Liver (tissue), 9 donors: ENCODE data around the gene FLNC. TPM values are rescaled to one million over a fixed set of nuclear protein-coding genes. Genes with fewer than 3 reads are reported as not detected.

ENCODE experiments used
- DNase-seq: peaks from one replicate; pipeline ENCODE4 v3.0.0-alpha.2; 2017; ENCODE audit warnings: low spot score
- H3K27ac ChIP-seq, 2 donors: one replicate each; pipeline ENCODE4 v1.7.0; 2013; ENCODE audit warnings: inconsistent platforms in 2 of 2, low read length in 2 of 2, control low read depth in 1 of 2, low read depth in 1 of 2, mild to moderate bottlenecking in 1 of 2
- H3K27me3 ChIP-seq, 4 donors: one replicate each; pipeline versions ENCODE4 v1.6.1 to v1.7.0; 2013; ENCODE audit warnings: low read length in 3 of 4, inconsistent platforms in 1 of 4, mild to moderate bottlenecking in 1 of 4, moderate library complexity in 1 of 4; ENCODE audit not compliant: control insufficient read depth in 4 of 4, insufficient read depth in 4 of 4
- H3K36me3 ChIP-seq, 4 donors: one replicate each; pipeline versions ENCODE4 v1.6.1 to v1.7.0; 2013; ENCODE audit warnings: low read length in 3 of 4, mild to moderate bottlenecking in 3 of 4, low read depth in 1 of 4, moderate library complexity in 1 of 4; ENCODE audit not compliant: control insufficient read depth in 4 of 4, insufficient read depth in 3 of 4
- H3K4me1 ChIP-seq, 4 donors: one replicate each; pipeline versions ENCODE4 v1.6.1 to v1.7.0; 2013; ENCODE audit warnings: low read length in 3 of 4, mild to moderate bottlenecking in 3 of 4, moderate library complexity in 1 of 4; ENCODE audit not compliant: control insufficient read depth in 4 of 4, insufficient read depth in 4 of 4
- H3K4me3 ChIP-seq, 3 donors: one replicate each; pipeline versions ENCODE4 v1.6.1 to v1.7.0; 2013; ENCODE audit warnings: low read length in 3 of 3, control low read depth in 1 of 3, low read depth in 1 of 3, mild to moderate bottlenecking in 1 of 3
- H3K9ac ChIP-seq, 2 donors: one replicate each; pipeline ENCODE4 v1.7.0; 2013; ENCODE audit warnings: low read length in 2 of 2, mild to moderate bottlenecking in 2 of 2, moderate library complexity in 2 of 2, control low read depth in 1 of 2, low read depth in 1 of 2
- H3K9me3 ChIP-seq, 4 donors: one replicate each; pipeline versions ENCODE4 v1.6.1 to v1.7.0; 2013; ENCODE audit warnings: low read length in 3 of 4; ENCODE audit not compliant: control insufficient read depth in 4 of 4
- ATF3 ChIP-seq: IDR thresholded peaks from 2 replicates; pipeline ENCODE4 v1.6.1; 2016; ENCODE audit warnings: antibody characterized with exemption
- CTCF ChIP-seq: fragments of 150-350 bp; IDR thresholded peaks from 2 replicates; pipeline ENCODE4 v1.5.1; 2017; ENCODE audit warnings: improper control_type of control experiment, low read depth, low read length; ENCODE audit not compliant: missing input control
- EGR1 ChIP-seq, 2 donors: IDR thresholded peaks; 2 replicates each; pipeline ENCODE4 v1.6.1; 2016 to 2018; ENCODE audit warnings: antibody characterized with exemption in 2 of 2, low read depth in 2 of 2
- FOXA1 ChIP-seq: IDR thresholded peaks from 2 replicates; pipeline ENCODE4 v1.6.1; 2016; ENCODE audit warnings: antibody characterized with exemption
- FOXA2 ChIP-seq: IDR thresholded peaks from 2 replicates; pipeline ENCODE4 v1.6.1; 2016; ENCODE audit warnings: antibody characterized with exemption
- GABPA ChIP-seq, 2 donors: IDR thresholded peaks in 1 of 2; conservative IDR thresholded peaks in 1 of 2; 2 replicates each; pipeline ENCODE4 v1.6.1; 2016; ENCODE audit warnings: antibody characterized with exemption in 2 of 2, mild to moderate bottlenecking in 1 of 2, moderate library complexity in 1 of 2
- HNF4A ChIP-seq, 2 donors: conservative IDR thresholded peaks; 2 replicates each; pipeline ENCODE4 v1.6.1; 2016; ENCODE audit warnings: antibody characterized with exemption in 2 of 2, mild to moderate bottlenecking in 2 of 2
- HNF4G ChIP-seq: IDR thresholded peaks from 2 replicates; pipeline ENCODE4 v1.6.1; 2016; ENCODE audit warnings: antibody characterized with exemption
- JUND ChIP-seq, 2 donors: IDR thresholded peaks; 2 replicates each; pipeline ENCODE4 v1.6.1; 2016; ENCODE audit warnings: antibody characterized with exemption in 2 of 2
- MAX ChIP-seq: IDR thresholded peaks from 2 replicates; pipeline ENCODE4 v1.6.1; 2016; ENCODE audit warnings: antibody characterized with exemption
- NR2F2 ChIP-seq: IDR thresholded peaks from 2 replicates; pipeline ENCODE4 v1.6.1; 2016; ENCODE audit warnings: antibody characterized with exemption
- RAD21 ChIP-seq, 2 donors: IDR thresholded peaks; 2 replicates each; pipeline ENCODE4 v1.6.1; 2016; ENCODE audit warnings: antibody characterized with exemption in 2 of 2, mild to moderate bottlenecking in 2 of 2
- RXRA ChIP-seq, 2 donors: IDR thresholded peaks; 2 replicates each; pipeline ENCODE4 v1.6.1; 2017 to 2018; ENCODE audit warnings: antibody characterized with exemption in 2 of 2, mild to moderate bottlenecking in 1 of 2
- SP1 ChIP-seq: IDR thresholded peaks from 2 replicates; pipeline ENCODE4 v1.6.1; 2018; ENCODE audit warnings: antibody characterized with exemption, mild to moderate bottlenecking
- TAF1 ChIP-seq: conservative IDR thresholded peaks from 2 replicates; pipeline ENCODE4 v1.6.1; 2016; ENCODE audit warnings: antibody characterized with exemption, mild to moderate bottlenecking
- YY1 ChIP-seq: IDR thresholded peaks from 2 replicates; pipeline ENCODE4 v1.6.1; 2016; ENCODE audit warnings: antibody characterized with exemption, mild to moderate bottlenecking
- ZBTB33 ChIP-seq: IDR thresholded peaks from 2 replicates; pipeline ENCODE4 v1.6.1; 2016; ENCODE audit warnings: antibody characterized with exemption
- WGBS: extraction: QIAGEN DNeasy Blood & Tissue Kit; methylation state at CpG from one replicate; pipeline ENCODE4 v1.1.7; 2013; 5-methylcytosine and 5-hydroxymethylcytosine counted together
- polyA plus RNA-seq, 2 donors: library from polyadenylated mRNA; stranded (reverse) in 1 of 2; unstranded in 1 of 2; fragments of 200-250 nt in 1 of 2; fragments of >200 nt in 1 of 2; fragmentation: Nextera tagmentation in 1 of 2; extraction: Ambion mirVana in 1 of 2; gene quantifications; one replicate each; pipeline versions ENCODE4 v1.2.1 to v1.2.3, GENCODE V29; 2013 to 2015
- total RNA-seq, 2 donors: library from RNA; depleted of rRNA; stranded (reverse); fragments of >200 nt; gene quantifications; one replicate each; pipeline ENCODE4 v1.2.3, GENCODE V29; 2014
- donor health status: healthy.
- donor health status: healthy.
- donor health status: healthy.
- donor health status: healthy.
- donor health status: healthy.

Gene FLNC
- total and polyA plus RNA-seq, 4 donors = 0.03 to 2.3 (median 0.53) TPM

GRCh38 chr7:128892521-128893250 lies 62.5 kb downstream of the FLNC start:
- DNase-seq = no peak
- TF ChIP-seq FOXA1 (no peak), YY1 (no peak), HNF4G (no peak), ATF3 (no peak), GABPA (IDR thresholded peaks at IDR 0.05 in 1 of 2, conservative IDR thresholded peaks at IDR 0.05 in 1 of 2) (no peak), RXRA (IDR thresholded peaks at IDR 0.05) (no peak), CTCF (no peak), JUND (IDR thresholded peaks at IDR 0.05) (no peak), SP1 (no peak), MAX (no peak), FOXA2 (no peak), NR2F2 (no peak), RAD21 (IDR thresholded peaks at IDR 0.05) (no peak), EGR1 (IDR thresholded peaks at IDR 0.05; ENCODE audit: low read depth in 2 of 2) (no peak)
- H3K9ac ChIP-seq = no peak overlapping the region
- H3K27ac ChIP-seq = no peak overlapping the region
- H3K9me3 ChIP-seq = no peaks in the 10 kb centered on the region
- H3K4me1 ChIP-seq = peaks cover 0 to 3% (median 1%) of the 10 kb centered on the region in 4 donors
- no peaks in the 10 kb centered on the region for H3K36me3 ChIP-seq
- no peaks in the 10 kb centered on the region for H3K27me3 ChIP-seq
- no peak overlapping the region for H3K4me3 ChIP-seq
- WGBS = 88% methylated on average over 13 of the region's 13 CpGs

- no peak for DNase-seq
- Histone ChIP-seq H3K9me3 (no peaks in the 10 kb centered on the region), H3K27me3 (no peaks in the 10 kb centered on the region), H3K36me3 (no peaks in the 10 kb centered on the region), H3K9ac (no peak overlapping the region), H3K4me1 (peaks cover 0 to 3% (median 1%) of the 10 kb centered on the region in 4 donors), H3K4me3 (no peak overlapping the region), H3K27ac (no peak overlapping the region)
- 88% methylated on average over 23 of the region's 23 CpGs for WGBS
- TF ChIP-seq MAX = no peak
- TF ChIP-seq FOXA2 = no peak
- TF ChIP-seq RXRA (IDR thresholded peaks at IDR 0.05) = no peak
- no peak for TF ChIP-seq FOXA1
- no peak for TF ChIP-seq JUND (IDR thresholded peaks at IDR 0.05)
- no peak for TF ChIP-seq RAD21 (IDR thresholded peaks at IDR 0.05)
- TF ChIP-seq HNF4A (conservative IDR thresholded peaks at IDR 0.05) = no peak
- TF ChIP-seq NR2F2 = no peak
- no peak for TF ChIP-seq YY1
- TF ChIP-seq HNF4G = no peak
- TF ChIP-seq ATF3 = no peak
- no peak for TF ChIP-seq ZBTB33
- no peak for TF ChIP-seq TAF1
- TF ChIP-seq SP1 = no peak
- TF ChIP-seq GABPA (IDR thresholded peaks at IDR 0.05 in 1 of 2, conservative IDR thresholded peaks at IDR 0.05 in 1 of 2) = no peak
- TF ChIP-seq EGR1 (IDR thresholded peaks at IDR 0.05; ENCODE audit: low read depth in 2 of 2) = no peak
Measured at GRCh38 chr7:128893251-128894100, 63.3 kb downstream of the FLNC start.
